Measurements from ENCODE around the gene SIRPD.

Gene SIRPD

GRCh38 chr20:1491860-1492642, 65.5 kb downstream of the SIRPD start:
- no peak for DNase-seq

GRCh38 chr20:1491281-1491840, 66.1 kb downstream of the SIRPD start, which contains the start of gene SIRPB2:
Gene SIRPB2 (minus strand): TSS chr20:1491420. CDS start chr20:1491359, 61 bp downstream.
- no peak for DNase-seq

- DNase-seq = no peak
These were observed 66.8 kb downstream of the SIRPD start for GRCh38 chr20:1490643-1491195.

GRCh38 chr20:1489764-1490436, 67.6 kb downstream of the SIRPD start:
- no peak for DNase-seq

- no peak for DNase-seq
These were observed 68.2 kb downstream of the SIRPD start for GRCh38 chr20:1489325-1489724.

GRCh38 chr20:1486566-1486965, 70.9 kb downstream of the SIRPD start:
- no peak for DNase-seq

- DNase-seq = no peak
These were observed 72.9 kb downstream of the SIRPD start for GRCh38 chr20:1484438-1485116.

Data from activated CD8-positive, alpha-beta memory T cell treated with anti-CD3 and anti-CD28 coated beads, Interleukin-2, amount 50 U/mL, for 48 hours (primary cell).